ENCODE results near the gene ZNF615.

GRCh38 chr19:52028780-52029123 lies 20.7 kb upstream of the ZNF615 start:
- TF ChIP-seq EZH2phosphoT487 (IDR thresholded peaks at IDR 0.05; ENCODE audit: unreplicated experiment) (no peak), POLR2AphosphoS5 (IDR thresholded peaks at IDR 0.05; ENCODE audit: low read depth) (no peak), ZNF114 (CRISPR knock-in tag; IDR thresholded peaks at IDR 0.05) (no peak), REST (IDR thresholded peaks at IDR 0.05; ENCODE audit: unreplicated experiment) (no peak), EZH2 (IDR thresholded peaks at IDR 0.05; ENCODE audit: low read depth, unreplicated experiment) (no peak)
- TF ChIP-seq, protein P1, sequence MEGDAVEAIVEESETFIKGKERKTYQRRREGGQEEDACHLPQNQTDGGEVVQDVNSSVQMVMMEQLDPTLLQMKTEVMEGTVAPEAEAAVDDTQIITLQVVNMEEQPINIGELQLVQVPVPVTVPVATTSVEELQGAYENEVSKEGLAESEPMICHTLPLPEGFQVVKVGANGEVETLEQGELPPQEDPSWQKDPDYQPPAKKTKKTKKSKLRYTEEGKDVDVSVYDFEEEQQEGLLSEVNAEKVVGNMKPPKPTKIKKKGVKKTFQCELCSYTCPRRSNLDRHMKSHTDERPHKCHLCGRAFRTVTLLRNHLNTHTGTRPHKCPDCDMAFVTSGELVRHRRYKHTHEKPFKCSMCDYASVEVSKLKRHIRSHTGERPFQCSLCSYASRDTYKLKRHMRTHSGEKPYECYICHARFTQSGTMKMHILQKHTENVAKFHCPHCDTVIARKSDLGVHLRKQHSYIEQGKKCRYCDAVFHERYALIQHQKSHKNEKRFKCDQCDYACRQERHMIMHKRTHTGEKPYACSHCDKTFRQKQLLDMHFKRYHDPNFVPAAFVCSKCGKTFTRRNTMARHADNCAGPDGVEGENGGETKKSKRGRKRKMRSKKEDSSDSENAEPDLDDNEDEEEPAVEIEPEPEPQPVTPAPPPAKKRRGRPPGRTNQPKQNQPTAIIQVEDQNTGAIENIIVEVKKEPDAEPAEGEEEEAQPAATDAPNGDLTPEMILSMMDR (conservative IDR thresholded peaks at IDR 0.05; ENCODE audit: low read depth in 2 of 2), result no peak

All from GM23338 (cell line).